HG03175 (cell line): Measurements from ENCODE around the gene TRPM5.
"Not testable (repeated sequence)": the region's sequence is repeated elsewhere in the genome, so short reads cannot be mapped to it uniquely, and the experiment has no call there.

Source experiments
- ATAC-seq: cut with Tn5 transposase; IDR thresholded peaks from one replicate; pipeline ENCODE4 v1.9.1; 2021; ENCODE audit warnings: mild to moderate bottlenecking, moderate library complexity; ENCODE audit not compliant: unreplicated experiment

Gene TRPM5

GRCh38 chr11:2443881-2444820 is at the start of gene TRPM5:
Gene TRPM5 (minus strand): TSS chr11:2444514. CDS start chr11:2423036, 21,478 bp downstream.
- ATAC-seq: no peak

- no peak for ATAC-seq
Observed at GRCh38 chr11:2489083-2489482, 44.8 kb upstream of the TRPM5 start.

- ATAC-seq: no peak
Observed at GRCh38 chr11:2488004-2488403, 43.7 kb upstream of the TRPM5 start.

- ATAC-seq: no peak
Observed at GRCh38 chr11:2484576-2485125, 40.3 kb upstream of the TRPM5 start.

- no peak for ATAC-seq
Observed at GRCh38 chr11:2483426-2483825, 39.1 kb upstream of the TRPM5 start.

- ATAC-seq: no peak
Observed at GRCh38 chr11:2482745-2483144, 38.4 kb upstream of the TRPM5 start.

GRCh38 chr11:2482204-2482603 is 37.9 kb upstream of the TRPM5 start:
- no peak for ATAC-seq

GRCh38 chr11:2481253-2481652 is 36.9 kb upstream of the TRPM5 start:
- ATAC-seq: no peak

- no peak for ATAC-seq
Observed at GRCh38 chr11:2480874-2481220, 36.5 kb upstream of the TRPM5 start.

- not testable (repeated sequence) for ATAC-seq
Observed at GRCh38 chr11:2480067-2480873, 36.0 kb upstream of the TRPM5 start.

GRCh38 chr11:2477936-2478335 is 33.6 kb upstream of the TRPM5 start:
- ATAC-seq: no peak

- ATAC-seq: no peak
Observed at GRCh38 chr11:2477254-2477653, 32.9 kb upstream of the TRPM5 start.

- no peak for ATAC-seq
Observed at GRCh38 chr11:2475136-2475918, 31.0 kb upstream of the TRPM5 start.

- ATAC-seq: no peak
Observed at GRCh38 chr11:2474059-2474901, 30.0 kb upstream of the TRPM5 start.

- no peak for ATAC-seq
Observed at GRCh38 chr11:2473361-2474058, 29.2 kb upstream of the TRPM5 start.

- no peak for ATAC-seq
Observed at GRCh38 chr11:2472428-2473186, 28.3 kb upstream of the TRPM5 start.

- no peak for ATAC-seq
Observed at GRCh38 chr11:2471804-2472096, 27.4 kb upstream of the TRPM5 start.

- ATAC-seq: no peak
Observed at GRCh38 chr11:2471048-2471803, 26.9 kb upstream of the TRPM5 start.
